CD4-positive, alpha-beta T cell treated with Interleukin-17A for 1 hour (primary cell): ENCODE data around the gene CENPX.

Experiments
- DNase-seq: peaks from one replicate; pipeline ENCODE4 v3.0.0-alpha.2; 2020

Gene CENPX

GRCh38 chr17:82055023-82055964, 32.6 kb upstream of the CENPX start:
- no peak for DNase-seq

DNA sequence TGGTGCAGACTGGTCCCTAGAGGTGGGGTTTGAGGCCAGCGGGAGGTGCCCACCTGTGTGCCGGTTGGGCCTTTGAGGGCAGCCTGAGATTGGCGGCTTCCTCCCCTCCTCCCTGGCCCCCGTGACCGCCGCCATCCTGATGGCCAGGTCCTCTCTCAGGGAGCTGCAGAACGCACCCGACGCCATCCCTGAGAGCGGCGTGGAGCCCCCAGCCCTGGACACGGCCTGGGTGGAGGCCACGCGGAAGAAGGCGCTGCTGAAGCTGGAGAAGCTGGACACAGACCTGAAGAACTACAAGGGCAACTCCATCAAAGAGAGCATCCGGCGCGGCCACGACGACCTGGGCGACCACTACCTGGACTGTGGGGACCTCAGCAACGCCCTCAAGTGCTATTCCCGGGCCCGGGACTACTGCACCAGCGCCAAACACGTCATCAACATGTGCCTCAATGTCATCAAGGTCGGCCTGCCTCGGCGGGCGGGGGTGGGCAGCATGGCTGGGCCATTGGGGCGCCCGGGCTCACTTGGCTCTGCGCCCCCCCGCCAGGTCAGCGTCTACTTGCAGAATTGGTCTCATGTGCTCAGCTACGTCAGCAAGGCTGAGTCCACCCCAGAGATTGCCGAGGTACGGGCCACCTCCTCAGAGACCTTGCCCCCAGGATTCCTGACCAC, 31.8 kb upstream of the CENPX start:
- DNase-seq = no peak

DNA sequence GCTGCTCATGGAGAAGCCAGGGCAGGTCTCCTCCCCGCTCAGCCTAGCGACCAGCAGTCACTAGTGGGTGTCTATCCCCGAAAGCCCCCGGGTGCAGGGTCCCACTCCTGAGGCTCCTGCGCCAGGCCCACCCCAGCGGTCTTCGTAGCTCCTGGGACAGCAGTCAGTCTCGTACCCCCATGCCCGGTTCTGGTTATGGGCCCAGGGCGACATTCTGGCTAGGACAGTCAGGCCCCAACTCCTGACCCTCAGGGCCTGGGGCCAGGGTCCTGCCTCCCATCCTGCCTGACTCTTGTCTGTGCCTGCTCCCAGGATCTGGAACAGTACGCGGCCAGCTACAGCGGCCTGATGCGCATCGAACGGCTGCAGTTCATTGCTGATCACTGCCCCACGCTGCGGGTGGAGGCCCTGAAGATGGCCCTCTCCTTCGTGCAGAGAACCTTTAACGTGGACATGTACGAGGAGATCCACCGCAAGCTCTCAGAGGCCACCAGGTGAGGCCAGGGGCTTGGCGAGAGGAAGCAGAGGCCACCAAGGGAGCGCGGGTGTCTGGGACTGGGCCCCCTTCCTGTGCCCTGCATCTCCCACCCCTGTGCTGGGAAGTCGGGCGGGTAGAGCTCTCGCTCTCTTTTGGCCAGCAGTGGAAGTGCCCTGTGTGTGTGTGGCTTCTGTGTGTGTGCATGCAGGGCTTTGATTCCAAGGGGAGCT, 31.0 kb upstream of the CENPX start:
- DNase-seq = no peak

- no peak for DNase-seq
Observed at GRCh38 chr17:82053130-82053529, 30.5 kb upstream of the CENPX start.

DNA sequence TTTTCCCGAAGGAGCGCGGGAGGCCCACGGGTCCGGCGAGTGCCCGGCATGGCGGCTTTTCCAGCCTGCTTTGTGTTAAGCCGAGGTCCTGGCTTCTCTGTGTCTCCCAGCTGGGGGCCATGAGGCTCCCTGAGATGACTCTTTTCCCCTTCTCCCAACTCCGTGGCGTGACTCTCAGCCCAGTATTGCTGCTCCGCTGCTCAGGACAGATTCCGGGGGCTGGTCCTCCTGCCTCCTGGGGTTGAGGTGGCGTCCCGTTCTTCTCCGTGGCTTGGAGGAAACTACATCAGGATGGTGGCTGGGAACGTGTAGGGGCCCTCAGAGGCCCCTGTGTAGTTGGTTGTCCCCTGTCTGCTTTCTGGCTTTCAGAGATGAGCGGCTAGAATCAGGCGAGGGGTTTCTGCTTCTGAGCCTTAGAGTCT, 30.0 kb upstream of the CENPX start:
- no peak for DNase-seq

DNA sequence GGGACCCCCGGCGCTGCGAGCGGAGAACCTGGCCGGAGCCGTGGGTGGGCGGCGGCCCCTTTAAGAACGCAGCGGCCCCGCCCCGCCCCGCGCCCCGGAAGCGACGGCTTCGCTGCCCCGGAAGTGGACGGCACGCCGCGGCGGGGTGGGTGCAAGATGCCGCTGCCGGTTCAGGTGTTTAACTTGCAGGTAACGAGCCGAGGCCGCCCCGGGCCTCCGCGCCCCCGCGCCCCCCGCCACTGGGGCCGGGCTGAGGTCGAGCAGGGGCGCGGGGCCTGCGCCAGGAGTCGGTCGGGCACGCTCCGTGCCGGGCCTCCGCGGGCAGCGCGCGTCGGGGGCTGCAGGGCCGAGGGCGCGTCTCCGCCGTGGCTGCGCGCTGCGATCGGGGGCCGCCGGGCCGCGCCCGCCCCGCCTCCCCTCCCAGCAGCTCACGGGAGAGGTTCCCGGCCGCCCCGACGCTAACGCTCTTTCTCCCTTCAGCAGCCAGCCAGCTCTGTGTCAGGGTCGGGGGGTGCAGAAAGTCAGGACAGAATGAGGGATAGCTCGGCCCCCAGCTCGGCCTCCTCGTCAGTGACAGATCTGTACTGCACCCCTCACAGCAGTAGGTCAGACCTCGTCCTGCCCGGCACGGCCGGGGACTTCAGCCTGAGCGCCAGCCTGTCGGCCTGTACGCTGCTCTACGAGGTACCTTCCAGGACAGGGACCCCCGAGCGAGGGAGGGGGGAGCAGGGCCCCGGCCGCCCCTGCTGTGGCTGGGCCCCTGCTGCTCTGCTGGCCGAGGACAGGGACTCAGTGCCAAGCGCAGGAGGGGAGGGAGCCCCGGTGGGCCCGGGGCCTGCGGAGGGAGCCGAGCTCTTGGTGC, 29.3 kb upstream of the CENPX start, which contains the start of the genes GPS1 and RFNG:
Gene GPS1, plus strand, starts transcription at position 123 of the 862 bp plus-strand sequence. Its CDS starts 34 bp downstream, at position 157.
Gene RFNG, minus strand, starts transcription at position 36 of the 862 bp plus-strand sequence. CDS start 45 bp downstream, outside the sequence.
- peak; percentile 77 for DNase-seq

DNA sequence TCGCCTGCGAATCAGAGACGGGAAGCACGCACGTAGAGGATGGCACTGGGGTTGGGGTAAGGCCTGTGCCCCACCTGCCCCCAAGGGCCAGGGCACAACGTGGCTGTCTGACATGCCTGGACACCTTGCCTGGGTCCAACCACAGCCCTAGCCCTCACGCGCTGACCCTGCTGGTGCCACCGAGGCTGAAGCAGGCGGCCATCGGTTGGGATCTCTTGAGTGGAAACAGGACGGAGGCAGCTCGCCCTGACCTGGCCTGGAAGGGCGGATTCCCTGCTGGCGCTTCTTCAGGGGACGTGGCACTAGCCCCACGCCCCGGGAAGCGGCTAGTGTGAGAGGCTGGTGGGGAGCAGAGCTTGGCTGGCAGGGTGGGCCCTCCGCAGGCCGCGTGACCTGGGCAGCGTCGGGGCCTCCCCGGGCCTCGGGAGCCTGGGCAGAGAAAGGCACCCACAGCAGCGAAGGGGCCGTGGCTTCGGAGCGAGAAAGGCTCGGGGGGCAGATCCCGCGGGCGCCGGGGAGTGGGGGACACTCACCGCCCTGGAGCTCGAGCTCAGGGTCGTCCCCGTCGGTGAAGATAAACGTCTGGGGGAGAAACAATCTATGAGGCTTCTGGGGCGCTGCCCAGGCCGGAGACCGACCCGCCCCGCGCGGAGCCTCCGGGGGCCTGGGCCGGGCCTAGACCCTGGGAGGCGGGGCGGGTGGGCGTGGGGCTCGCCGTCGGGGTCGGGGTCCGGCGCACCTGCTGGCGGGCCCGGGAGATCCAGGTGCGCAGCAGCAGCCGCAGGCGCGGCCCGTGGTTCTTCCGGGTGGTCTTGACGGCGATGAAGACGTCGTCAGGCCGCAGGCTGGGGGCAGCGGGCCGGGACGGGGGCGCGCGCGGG, 28.3 kb upstream of the CENPX start:
- DNase-seq = no peak

DNA sequence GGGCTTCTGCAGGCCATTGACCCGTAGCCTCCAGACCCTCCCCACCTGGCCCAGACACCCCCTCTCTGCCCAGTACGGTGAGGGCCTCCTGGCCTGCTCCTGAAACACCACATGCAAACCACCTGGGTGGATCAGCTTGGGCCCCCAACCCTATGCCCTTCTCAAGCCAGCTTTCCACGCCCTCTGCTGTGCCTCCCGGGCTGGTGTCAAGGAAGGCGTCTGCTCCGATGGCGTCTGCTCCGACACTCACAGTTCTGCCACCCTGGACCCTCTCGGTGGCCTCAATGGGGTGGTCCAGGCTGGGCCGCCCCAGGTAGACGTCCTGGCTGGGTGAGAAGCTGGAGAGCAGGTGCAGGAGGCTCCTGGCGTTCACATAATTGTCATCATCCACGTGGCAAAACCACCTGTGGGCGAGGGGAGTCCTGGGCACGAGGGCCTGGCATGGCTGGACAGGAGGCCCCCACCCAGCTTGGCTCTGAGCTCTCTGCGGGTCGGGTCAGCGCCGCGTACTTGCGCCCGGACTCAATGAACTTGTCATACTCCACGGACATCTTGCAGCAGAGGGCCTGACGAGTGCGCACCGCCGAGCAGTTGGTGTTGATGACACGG, 27.6 kb upstream of the CENPX start:
- no peak for DNase-seq

DNA sequence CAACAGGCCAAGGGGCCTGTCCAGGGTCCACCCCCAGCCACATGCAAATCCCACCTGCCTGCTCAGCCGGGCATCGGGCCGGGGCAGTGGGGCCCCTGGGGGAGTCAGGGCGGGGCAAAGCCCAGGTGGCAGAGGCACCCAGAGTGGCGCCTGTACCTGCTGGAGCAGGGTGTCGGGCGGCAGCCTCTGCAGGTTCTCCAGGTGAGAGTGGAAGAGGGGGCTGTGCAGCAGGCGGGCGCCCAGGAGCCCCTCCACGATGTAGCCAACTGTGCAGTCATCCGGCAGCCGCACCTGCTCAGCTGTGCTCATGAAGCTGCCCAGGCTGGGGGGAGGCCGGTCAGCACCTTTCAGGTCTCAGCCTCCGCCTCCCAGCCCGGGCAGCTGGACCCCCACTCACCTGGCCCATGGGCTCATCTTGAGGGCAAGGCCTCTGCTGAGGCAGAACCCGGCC, 26.9 kb upstream of the CENPX start:
- no peak for DNase-seq

GRCh38 chr17:82049106-82049505, 26.4 kb upstream of the CENPX start:
- DNase-seq = no peak

DNA sequence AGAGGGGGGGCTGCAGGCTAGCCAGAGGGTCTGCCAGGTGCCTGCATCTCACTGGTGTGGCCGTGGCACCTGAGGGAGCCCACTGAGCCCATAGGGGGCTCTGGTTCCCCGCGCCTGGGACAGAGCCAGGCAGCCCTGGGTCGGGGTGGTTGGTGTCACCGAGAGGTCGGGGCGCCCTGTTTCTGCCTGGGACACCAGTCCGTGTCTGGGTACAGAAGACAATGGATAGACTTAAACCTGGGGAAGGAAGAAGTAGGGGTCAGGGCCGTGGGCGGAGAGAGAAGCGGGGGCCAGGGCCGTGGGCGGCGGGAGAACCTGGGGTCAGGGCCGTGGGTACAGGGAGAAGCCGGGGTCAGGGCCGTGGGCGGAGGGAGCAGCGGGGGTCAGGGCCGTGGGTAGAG, 25.9 kb upstream of the CENPX start:
- no peak for DNase-seq

DNA sequence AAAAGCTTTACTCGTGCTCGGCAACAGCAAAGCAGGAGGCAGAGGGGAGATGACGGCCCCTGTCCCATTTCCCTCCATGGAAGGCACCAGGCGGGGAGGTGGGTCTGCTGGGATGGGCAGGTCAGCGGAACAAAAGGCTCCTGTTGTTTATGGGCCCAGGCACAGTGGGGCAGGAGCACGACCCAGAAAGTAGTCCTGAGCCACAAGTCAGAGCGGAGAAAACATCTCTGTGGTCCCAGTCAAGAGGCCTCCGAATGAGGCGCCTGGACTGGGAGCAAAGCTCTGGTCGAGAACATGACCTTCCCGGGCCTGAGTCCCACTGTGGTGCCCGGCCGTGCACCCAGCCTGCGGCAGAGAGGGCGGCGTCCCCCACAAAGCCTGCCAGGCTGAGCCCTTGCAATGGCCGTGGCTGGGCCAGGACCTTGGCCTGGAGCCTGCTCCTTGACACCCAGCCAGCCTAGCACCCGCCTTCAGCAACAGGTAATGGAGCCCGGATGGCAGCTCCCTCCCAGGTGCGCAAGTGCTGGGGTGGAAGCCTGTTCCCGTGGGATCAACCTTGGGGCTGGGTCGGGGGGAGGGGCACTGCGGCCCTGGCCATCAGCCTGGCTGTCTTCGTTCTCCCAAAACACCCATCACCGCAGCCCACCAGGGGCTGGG, 25.4 kb upstream of the CENPX start:
- DNase-seq = no peak

GRCh38 chr17:82047379-82047778, 24.7 kb upstream of the CENPX start:
- no peak for DNase-seq

DNA sequence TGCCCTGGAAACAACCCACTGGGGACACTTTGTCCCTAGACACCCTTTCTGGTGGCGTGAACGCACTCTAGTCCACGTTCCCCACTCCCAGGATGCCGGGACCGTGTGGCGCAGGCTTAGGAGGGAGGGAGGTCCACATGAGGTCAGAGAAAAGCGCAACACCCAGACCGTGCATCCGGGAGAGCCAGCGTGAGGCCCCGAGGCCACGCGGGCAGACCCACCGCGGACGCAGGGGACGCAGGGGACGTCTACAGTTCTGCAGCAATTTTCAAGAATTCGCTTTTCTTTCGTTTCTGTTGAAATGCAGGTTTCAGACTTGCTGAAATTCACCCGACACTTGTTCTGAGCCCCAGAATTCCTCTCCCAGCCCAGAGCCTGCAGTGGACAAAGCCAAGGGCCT, 24.2 kb upstream of the CENPX start:
- no peak for DNase-seq

GRCh38 chr17:82045936-82046484, 23.3 kb upstream of the CENPX start:
- no peak for DNase-seq

DNA sequence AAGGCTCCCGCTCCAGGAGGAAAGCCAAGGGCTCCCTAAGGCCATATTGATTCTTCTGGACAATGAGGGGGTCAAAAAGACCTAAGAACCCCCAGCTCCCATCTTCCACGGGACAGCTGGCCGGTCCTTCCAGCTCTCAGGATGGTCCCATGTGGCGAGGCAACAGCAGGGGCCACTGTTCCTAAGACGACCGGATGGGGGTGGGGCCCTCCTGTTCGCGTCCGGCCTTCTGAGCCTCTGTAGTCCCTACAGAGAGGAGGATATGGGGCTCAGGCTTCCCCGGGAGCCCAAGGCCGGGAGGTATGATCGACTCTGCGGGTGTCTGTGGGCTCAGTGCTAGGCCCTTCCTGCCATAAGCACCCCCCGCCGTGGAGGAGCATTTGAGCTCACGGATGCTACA, 20.8 kb upstream of the CENPX start:
- DNase-seq = no peak

- no peak for DNase-seq
Observed at GRCh38 chr17:82042649-82043048, 20.0 kb upstream of the CENPX start.

- DNase-seq = no peak
Observed at GRCh38 chr17:82041144-82041814, 18.6 kb upstream of the CENPX start.

DNA sequence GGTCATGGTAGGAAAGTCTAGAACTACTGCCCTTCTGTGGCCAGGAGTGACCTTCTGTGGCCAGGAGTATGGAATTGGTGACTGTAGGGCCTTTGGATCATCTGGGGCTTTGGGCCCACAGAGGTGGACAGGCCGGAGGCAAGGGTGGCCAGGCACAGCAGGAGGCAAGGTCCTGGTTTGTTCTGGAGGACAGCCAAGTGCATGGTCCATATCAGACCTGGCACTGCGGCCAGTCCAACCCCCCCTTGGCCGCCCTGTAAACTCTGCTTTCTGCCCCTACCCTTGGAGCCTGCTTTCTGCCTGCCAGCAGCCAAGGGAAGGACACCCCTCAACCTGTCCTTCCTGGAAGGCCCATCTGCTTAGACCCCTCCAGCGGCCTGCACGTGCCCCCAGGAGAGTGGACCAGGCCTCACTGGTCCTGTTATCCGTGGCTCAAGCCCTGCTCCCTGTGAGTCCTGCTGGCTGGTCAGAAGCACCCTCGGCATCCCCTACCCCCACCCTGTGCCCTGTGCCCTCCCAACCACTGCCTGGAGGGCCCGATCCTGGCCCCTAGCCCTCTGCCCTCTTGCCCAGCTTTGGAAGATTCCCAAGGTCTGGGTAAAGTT, 17.1 kb upstream of the CENPX start:
- no peak for DNase-seq
